HL-60 (cell line): ENCODE data around the gene SH3BP5L.

Experiments used
- DNase-seq, 2 experiments: peaks; one replicate each; pipeline ENCODE4 v3.0.0-alpha.2; 2010 to 2020; ENCODE audit warnings: low read depth in 1 of 2, low spot score in 1 of 2
- H3K27ac ChIP-seq: fragments of 250-450 bp; sonication (Bioruptor Pico); replicated peaks from 2 replicates; pipeline ENCODE4 v1.5.1; 2020; ENCODE audit warnings: mild to moderate bottlenecking, moderate library complexity
- H3K27me3 ChIP-seq: fragments of 250-450 bp; sonication (Bioruptor Pico); 2 replicates; pipeline ENCODE4 v1.5.1; 2021; ENCODE audit warnings: mild to moderate bottlenecking, moderate library complexity; ENCODE audit not compliant: insufficient read depth, poor library complexity, severe bottlenecking
- H3K4me3 ChIP-seq: replicated peaks from 2 replicates; pipeline ENCODE4 v1.5.1; 2011; ENCODE audit warnings: mild to moderate bottlenecking, control low read depth, low read length; ENCODE audit not compliant: insufficient read depth
- GABPA ChIP-seq: IDR thresholded peaks from 2 replicates; pipeline ENCODE4 v1.6.1; 2012; ENCODE audit warnings: low read depth
- POLR2AphosphoS5 ChIP-seq: IDR thresholded peaks from 2 replicates; pipeline ENCODE4 v1.6.1; 2012; ENCODE audit warnings: low read depth
- SPI1 ChIP-seq: IDR thresholded peaks from 2 replicates; pipeline ENCODE4 v1.6.1; 2012; ENCODE audit warnings: low read depth, mild to moderate bottlenecking, borderline replicate concordance
- long read RNA-seq: library from polyadenylated mRNA; unstranded; transcript quantifications from one replicate; pipeline ENCODE4 v2.0.0, GENCODE V29; 2020
- TF ChIP-seq, protein P1 (sequence below): IDR thresholded peaks from 2 replicates; pipeline ENCODE4 v1.6.1; 2012; ENCODE audit warnings: low read depth; ENCODE audit not compliant: insufficient replicate concordance
- TF ChIP-seq, protein P2 (sequence below): IDR thresholded peaks from one replicate; pipeline ENCODE4 v1.5.1; 2011; ENCODE audit warnings: low read length, control low read depth, inconsistent platforms; ENCODE audit not compliant: insufficient read depth

SH3BP5L gene
- long read RNA-seq, partial matches to known transcripts: 2 of 8 reads
- long read RNA-seq, other reads (novel, unspliced or antisense): 6 of 8 reads

DNA sequence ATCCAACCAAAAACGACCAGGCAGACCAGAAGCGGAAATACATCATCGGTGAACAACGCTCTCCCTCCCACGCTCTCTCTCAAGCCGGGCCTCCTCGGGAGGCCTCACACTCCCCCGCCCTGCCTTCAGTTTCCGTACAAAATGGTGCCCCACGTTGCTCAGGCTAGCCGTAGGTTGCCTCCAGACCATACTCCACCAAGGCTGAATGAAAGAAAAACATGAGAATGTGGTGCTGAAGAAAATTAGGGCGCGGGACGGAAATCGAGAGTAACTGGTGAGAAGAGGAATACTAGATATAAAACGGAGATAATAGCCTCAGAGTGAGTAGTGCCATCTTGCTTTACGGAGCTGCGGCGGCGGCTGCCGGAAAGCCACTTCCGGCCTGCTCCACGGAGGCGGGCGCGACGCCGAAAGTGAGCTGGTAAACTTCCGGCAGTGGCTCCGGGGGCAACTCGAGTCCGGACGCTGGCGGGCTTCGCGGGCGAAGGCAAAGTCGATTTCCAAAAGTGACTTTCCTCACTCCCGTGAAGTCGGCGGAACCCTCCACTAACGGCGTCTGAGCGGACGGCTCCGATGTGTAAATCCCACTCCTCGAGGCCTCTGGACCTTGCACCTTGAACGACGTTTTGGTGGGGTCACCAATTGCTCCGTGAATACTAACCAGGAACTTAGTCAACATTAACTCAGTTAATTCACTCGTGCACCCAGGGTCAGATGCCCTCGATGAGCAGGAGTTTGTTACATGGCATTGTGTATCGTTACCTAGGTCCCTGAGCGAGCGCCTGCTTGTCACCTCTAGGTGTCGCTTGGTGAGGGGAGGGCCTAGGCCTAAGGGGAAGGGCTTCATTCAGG lies at the start of gene SH3BP5L:
SH3BP5L (minus strand) TSS at position 7 of the 852 bp plus-strand sequence. CDS start 980 bp downstream, outside the sequence.
- DNase-seq: peak; percentile 87 to 95
- peak within 1 kb of the TSS; percentile 98 for H3K27ac ChIP-seq
- peak; percentile 64 for TF ChIP-seq POLR2AphosphoS5
- TF ChIP-seq GABPA: peak; percentile 84
- TF ChIP-seq, protein P1, sequence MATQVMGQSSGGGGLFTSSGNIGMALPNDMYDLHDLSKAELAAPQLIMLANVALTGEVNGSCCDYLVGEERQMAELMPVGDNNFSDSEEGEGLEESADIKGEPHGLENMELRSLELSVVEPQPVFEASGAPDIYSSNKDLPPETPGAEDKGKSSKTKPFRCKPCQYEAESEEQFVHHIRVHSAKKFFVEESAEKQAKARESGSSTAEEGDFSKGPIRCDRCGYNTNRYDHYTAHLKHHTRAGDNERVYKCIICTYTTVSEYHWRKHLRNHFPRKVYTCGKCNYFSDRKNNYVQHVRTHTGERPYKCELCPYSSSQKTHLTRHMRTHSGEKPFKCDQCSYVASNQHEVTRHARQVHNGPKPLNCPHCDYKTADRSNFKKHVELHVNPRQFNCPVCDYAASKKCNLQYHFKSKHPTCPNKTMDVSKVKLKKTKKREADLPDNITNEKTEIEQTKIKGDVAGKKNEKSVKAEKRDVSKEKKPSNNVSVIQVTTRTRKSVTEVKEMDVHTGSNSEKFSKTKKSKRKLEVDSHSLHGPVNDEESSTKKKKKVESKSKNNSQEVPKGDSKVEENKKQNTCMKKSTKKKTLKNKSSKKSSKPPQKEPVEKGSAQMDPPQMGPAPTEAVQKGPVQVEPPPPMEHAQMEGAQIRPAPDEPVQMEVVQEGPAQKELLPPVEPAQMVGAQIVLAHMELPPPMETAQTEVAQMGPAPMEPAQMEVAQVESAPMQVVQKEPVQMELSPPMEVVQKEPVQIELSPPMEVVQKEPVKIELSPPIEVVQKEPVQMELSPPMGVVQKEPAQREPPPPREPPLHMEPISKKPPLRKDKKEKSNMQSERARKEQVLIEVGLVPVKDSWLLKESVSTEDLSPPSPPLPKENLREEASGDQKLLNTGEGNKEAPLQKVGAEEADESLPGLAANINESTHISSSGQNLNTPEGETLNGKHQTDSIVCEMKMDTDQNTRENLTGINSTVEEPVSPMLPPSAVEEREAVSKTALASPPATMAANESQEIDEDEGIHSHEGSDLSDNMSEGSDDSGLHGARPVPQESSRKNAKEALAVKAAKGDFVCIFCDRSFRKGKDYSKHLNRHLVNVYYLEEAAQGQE: peak; percentile 42
- TF ChIP-seq, protein P2, sequence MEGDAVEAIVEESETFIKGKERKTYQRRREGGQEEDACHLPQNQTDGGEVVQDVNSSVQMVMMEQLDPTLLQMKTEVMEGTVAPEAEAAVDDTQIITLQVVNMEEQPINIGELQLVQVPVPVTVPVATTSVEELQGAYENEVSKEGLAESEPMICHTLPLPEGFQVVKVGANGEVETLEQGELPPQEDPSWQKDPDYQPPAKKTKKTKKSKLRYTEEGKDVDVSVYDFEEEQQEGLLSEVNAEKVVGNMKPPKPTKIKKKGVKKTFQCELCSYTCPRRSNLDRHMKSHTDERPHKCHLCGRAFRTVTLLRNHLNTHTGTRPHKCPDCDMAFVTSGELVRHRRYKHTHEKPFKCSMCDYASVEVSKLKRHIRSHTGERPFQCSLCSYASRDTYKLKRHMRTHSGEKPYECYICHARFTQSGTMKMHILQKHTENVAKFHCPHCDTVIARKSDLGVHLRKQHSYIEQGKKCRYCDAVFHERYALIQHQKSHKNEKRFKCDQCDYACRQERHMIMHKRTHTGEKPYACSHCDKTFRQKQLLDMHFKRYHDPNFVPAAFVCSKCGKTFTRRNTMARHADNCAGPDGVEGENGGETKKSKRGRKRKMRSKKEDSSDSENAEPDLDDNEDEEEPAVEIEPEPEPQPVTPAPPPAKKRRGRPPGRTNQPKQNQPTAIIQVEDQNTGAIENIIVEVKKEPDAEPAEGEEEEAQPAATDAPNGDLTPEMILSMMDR: peak; percentile 88
- no peak for TF ChIP-seq SPI1
- H3K27me3 ChIP-seq: no peaks in the 10 kb centered on the region
- H3K4me3 ChIP-seq: peak within 1 kb of the TSS; percentile 94

DNA sequence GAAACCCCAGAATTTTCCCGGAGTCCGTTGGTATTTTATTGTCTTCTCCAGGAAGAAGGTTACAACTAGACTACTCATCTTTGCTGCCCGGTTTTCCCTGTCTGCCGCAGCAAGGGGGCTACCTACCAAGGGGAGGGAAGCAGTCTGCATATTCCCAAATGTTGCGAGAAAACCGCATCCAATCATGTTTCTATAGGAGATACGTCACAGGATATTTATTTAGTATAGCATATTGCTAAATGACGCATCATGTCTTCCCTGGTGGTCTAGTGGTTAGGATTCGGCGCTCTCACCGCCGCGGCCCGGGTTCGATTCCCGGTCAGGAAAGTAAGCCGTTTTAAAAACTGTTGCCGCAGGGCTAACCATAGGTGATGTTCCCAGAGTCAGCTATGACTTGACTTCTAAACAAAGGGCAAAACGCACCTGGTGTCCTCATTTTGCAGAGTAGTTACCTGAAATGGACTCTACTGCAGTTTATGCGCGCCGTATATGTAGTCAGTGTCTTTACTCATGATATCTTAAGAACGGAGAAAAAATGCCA lies 48.3 kb upstream of the SH3BP5L start:
- Histone ChIP-seq H3K27me3 (no peaks in the 10 kb centered on the region), H3K27ac (peak overlapping the region; percentile 88), H3K4me3 (peak overlapping the region; percentile 69)
- TF ChIP-seq POLR2AphosphoS5 (no peak), SPI1 (no peak)
- TF ChIP-seq, protein P2: no peak
- TF ChIP-seq, protein P1: no peak
- DNase-seq: peak in 1 of 2 experiments; percentile 78

DNA sequence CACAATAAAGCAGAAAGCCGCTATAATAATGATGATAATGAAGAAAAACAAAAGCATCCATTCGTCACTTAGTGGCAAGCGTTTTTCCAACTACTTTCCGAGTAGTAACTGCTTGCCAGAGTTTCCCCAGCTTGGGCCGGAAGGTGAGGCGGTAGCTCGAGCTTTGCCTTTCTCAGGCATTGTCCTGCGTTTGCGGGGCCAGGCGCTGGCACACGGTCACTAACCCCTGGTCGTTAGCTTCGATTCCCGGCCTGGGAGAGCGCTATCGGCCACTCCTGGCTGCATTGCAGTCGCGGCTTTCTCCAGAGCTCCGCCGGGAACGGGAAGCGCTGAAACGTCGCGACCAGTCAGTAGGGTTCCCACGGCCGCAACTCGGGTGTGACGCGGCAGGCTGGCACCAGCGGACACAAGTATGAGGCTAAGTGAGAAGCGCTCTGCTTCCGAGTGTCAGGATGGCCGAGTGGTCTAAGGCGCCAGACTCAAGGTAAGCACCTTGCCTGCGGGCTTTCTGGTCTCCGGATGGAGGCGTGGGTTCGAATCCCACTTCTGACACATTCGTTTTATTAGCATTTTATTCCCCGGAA lies 47.8 kb upstream of the SH3BP5L start:
- Histone ChIP-seq H3K27me3 (no peaks in the 10 kb centered on the region), H3K27ac (peak overlapping the region; percentile 88), H3K4me3 (peak overlapping the region; percentile 69)
- DNase-seq: peak; percentile 94
- TF ChIP-seq POLR2AphosphoS5 (no peak; the same call in 1 of the 2 replicates), SPI1 (peak; percentile 54; the same call in 1 of the 2 replicates), GABPA (no peak)
- TF ChIP-seq, protein P1: peak; percentile 21
